Sciatic nerve (tissue), 2 donors: ENCODE measurements around the gene ZNF189. TPM values are rescaled to one million over a fixed set of nuclear protein-coding genes. Genes with fewer than 3 reads are reported as not detected.

ENCODE experiments used
- ATAC-seq: fragments of 200-7000 bp; cut with Tn5 transposase; one replicate; pipeline ENCODE4 v1.9.1; 2020; ENCODE audit warnings: mild to moderate bottlenecking, moderate library complexity
- DNase-seq: peaks from one replicate; pipeline ENCODE4 v3.0.0-alpha.2; 2020; ENCODE audit warnings: low spot score
- intact Hi-C: fragments of 100-400 bp; cut with DNase I; formaldehyde crosslinking; loops from one replicate; pipeline ENCODE4 v1.14.2; 2022
- total RNA-seq: library from RNA; stranded (reverse); fragmentation: NEBNext Ultra II Directional; extraction: Animal tissue kit (Norgen Biotek cat#: 25700); gene quantifications from one replicate; pipeline ENCODE4 v1.2.1, GENCODE V29; 2021
- donor health status: DM: no; HTN: no; CAD: no.
- donor health status: DM: no; HTN: no; CAD: no.

The ZNF189 gene
- total RNA-seq, 1 donor from 2014 or later: 31.1 TPM

DNA sequence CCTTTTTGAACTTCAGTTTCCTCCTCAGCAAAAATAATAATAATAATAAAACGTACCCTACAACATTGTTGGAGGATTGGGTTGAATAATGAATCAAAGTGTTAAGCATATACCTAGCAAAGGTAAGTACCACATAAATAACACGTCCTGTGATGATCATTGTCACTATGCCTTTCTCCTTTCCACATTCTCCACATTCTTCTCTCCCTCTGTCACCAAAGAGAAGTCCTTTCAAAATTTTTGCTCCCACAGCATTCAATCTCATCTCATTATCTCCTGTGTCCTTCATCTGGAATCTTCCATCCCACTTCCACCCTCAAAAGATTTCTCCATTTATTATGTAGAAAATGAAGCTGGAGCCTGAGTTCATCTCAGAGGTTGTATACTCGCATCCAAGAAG lies 44.1 kb downstream of the ZNF189 start:
- DNase-seq (no peak), ATAC-seq (no peak)
- intact Hi-C loops: no loop called here

DNA sequence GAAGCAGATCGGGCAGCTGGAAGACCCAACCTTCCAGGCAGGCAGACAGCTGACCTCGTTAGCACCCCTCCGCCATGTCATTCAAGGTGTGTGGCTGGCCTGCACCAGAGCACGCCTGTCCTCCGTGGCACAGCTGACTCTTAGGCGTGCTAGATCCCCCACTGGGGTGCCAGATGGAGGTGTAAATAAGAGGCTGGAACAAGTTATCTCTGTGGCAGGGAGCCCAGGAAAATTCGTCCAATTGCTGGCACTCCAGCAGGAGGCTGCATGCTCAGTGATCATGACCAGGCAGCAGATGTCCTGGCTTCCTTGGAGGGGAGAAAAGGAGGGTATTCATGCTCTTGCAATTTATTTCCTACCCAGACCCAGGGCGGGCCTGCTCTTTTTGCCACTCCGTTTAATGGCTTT lies 44.7 kb downstream of the ZNF189 start:
- DNase-seq (no peak), ATAC-seq (no peak)
- intact Hi-C loops: no loop called here

DNA sequence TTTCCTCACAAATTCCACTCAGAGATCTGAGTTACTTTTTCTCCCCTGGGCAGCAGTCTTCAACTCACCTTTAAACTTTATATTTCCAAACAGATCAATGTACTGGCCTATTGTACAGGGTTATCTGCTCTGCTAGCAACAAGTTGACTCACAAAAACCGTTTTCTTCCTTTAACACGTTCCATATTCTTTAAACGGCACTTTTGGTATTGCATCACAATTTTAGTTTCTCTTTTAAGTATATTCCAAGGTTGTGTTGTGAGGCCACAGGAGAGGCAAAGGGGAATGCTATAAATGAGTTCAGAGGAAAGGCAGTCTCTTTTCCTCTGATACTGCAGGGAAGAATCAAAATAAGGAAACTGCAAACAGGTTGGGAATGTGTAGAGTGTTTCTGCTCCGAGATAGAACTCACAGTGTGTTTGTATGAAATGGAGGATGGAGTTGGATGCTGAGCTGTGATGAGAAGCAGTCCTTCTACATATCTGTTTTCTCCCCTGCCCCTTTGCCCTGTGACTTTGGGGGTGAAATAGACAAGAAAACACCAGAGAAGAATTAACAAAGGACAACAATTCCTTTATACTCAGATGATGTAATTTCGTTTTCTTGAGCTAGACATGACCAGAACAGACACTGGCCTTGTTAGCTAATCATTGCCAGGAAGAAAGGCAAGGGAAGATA lies 46.8 kb downstream of the ZNF189 start:
- DNase-seq: no peak
- no peak for ATAC-seq
- intact Hi-C loops: no loop called here

DNA sequence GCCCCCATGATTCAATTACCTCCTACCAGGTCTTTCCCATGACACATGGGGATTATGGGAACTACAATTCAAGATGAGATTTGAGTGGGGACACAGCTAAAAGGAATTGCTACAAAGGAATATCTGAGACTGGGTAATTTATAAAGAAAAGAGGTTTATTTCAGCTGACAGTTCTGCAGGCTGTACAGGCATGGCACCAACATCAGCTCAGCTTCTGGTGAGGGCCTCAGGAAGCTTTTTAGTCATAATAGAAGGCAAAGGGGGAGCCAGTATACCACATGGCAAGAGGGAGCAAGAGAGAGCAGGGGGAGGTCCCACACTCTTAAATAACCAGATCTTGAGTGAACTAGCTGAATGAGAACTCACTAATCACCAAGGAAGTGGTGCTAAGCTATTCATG lies 48.1 kb downstream of the ZNF189 start:
- DNase-seq (no peak), ATAC-seq (no peak)
- intact Hi-C loops: no loop called here

DNA sequence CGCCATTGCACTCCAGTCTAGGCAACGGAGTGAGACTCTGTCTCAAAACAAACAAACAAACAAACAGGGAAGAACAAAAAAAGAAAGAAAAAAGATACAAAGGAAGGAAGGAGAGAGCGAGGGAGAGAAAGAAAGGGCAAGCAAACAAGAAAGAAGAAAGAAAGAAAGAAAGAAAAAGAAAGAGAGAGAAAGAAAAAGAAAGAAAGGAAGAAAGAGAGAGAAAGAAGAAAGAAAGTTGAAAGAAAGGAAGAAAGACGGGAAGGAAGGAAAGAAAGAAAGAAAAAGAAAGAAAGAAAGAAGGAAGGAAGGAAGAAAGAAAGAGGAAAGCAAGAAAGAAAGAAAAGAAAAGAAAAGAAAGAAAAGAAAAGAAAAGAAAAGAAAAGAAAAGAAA lies 50.0 kb downstream of the ZNF189 start:
- DNase-seq (no peak), ATAC-seq (no peak)
- intact Hi-C loops: no loop called here

DNA sequence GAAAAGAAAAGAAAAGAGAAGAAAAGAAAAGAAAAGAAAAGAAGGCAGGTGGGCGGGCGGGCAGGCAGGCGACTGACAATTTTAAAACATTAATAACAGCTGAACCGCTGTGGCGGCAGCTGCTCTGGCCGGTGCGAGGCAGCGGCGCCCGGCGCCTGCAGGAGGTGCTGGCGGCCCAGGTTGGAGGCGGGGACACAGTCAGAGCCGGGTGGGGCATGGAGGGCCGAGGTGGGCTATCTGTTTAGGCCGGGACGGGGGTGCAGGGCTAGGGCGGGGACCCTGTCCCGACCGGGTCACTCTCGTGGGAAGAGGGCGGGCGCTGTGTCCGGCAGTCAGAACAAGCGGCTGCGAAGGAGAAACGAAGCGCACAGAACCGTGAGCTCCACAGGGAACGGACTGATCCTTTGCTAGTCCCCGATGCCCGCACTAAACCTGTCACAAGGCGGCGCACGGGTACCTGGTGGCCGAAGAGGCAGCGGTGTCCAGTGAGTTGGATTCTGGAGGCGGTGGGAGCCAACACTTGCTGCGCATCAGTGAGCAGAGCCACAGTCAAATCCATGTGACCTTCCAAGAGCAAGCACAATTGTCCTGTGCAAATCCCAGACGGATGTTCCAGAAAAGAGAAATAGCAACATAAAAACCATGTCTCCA lies 50.5 kb downstream of the ZNF189 start:
- intact Hi-C loops: no loop called here
- ATAC-seq: peak; percentile 92
- peak; percentile 73 for DNase-seq

DNA sequence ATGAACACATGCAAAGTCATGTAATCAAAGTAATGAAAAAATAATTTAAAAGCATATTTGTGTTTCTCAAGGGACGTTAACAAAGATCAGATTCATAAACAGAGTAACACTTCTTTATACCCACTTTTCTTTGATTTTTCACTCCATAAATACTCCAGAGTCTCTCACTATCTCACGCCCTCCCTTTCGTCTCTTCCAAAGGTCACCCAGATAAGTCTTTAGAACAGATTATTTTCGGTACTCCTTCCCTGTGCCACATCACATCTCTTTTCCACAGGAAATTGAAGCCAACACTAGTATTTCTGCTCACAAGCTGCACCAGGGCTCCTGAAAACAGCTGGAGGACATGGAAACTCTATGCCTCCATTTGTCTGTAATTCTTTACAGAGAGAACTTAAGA lies 52.3 kb downstream of the ZNF189 start:
- intact Hi-C loops: no loop called here
- DNase-seq (no peak), ATAC-seq (no peak)

DNA sequence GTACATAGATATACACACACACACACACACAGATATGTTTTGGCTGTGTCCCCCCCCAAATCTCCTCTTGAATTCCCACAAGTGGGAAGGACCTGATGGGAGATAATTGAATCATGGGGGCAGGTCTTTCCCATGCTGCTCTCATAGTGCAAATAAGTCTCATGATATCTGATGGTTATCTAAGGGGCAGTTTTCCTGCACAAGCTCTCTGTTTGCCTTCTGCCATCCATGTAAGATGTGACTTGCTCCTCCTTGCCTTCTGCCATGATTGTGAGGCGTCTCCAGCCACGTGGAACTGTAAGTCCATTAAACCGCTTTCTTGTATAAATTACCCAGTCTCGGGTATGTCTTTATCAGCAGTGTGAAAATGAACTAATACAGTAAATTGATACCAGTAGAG lies 52.8 kb downstream of the ZNF189 start:
- intact Hi-C loops: no loop called here

DNA sequence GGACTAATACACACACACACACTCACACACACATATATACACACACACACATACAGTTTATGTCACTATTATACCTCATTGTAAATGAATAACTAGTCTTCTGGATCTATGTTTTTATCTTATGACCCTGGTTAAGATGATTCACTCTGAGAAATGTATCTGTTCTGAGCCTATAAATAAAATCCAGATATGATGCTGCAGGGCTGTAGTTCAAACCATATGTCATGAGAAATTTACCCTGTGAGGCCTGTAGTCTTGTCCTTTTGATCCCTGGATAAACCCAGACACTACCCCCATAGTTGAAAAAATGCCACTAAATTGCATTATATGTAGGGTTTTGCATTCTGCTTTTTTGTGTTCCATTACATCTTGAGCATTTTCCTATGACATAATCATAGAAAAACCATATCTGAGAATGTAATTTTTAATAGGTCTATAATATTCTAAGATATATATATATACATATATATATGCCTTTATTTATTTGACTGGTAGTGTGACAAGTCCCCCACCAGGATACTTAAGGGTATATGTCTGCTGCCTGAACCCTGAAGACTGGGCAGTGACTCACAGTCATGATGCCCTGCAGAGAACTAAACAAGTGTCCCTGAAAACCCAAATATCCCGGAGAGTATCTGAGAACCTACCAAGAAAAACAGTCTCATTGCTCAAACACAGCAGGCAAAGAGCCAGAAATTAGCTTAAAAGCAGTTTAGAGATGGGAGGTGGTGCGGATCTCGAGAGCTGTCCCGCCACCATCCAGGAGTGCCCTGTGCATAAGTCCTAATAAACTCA lies 55.3 kb downstream of the ZNF189 start:
- no peak for DNase-seq
- no peak for ATAC-seq
- intact Hi-C loops: no loop called here

More for the DNA sequence above, 52.8 kb downstream of the ZNF189 start:
- ATAC-seq: no peak
- DNase-seq: no peak

DNA sequence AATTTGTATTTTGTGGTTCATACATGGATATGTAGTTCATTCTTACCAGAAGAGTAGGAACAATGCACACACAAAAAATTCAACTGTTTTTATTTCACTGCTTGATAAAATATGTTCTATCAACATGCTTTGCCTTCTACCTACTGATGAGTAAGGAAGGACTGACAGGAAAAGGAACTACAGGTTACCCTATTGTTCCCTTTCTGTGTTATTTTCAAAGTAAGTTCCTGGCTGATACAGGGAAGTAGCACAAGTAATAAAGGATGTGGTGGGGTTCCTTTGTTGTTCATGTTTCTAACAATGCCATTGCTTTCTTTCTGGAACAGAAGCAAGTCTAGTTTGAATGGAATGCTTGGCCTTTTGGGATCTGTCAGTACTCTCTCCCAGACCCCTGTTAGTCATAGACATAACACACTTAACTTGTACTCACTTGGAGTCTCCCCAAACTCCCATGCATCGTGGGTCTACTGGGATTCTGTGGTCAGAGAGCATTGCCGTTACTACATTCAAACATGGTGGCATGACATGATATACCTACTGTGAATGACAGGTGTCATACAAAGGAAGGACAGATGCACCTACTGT lies 57.1 kb downstream of the ZNF189 start:
- no peak for DNase-seq
- ATAC-seq: no peak
- intact Hi-C loops: no loop called here

DNA sequence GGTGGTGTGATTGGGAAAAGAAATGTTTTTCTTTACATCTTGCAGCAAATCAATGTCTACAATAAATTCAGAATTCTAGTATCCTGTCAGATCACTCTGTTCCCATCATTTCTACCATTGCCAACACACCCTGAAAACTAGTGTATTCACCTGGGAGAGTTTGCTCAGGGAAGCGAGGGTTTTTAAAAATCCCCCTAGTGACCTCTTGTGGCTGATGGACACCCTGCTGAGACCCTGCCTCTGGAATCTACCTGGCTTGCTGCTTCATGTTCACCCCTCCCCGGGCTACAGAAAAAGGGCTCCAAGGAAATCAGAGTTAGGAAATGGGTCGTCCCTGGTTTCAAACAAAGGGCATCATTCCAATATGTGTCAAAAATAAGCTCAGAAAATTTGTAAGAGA lies 58.4 kb downstream of the ZNF189 start:
- DNase-seq (no peak), ATAC-seq (no peak)
- intact Hi-C loops: no loop called here

DNA sequence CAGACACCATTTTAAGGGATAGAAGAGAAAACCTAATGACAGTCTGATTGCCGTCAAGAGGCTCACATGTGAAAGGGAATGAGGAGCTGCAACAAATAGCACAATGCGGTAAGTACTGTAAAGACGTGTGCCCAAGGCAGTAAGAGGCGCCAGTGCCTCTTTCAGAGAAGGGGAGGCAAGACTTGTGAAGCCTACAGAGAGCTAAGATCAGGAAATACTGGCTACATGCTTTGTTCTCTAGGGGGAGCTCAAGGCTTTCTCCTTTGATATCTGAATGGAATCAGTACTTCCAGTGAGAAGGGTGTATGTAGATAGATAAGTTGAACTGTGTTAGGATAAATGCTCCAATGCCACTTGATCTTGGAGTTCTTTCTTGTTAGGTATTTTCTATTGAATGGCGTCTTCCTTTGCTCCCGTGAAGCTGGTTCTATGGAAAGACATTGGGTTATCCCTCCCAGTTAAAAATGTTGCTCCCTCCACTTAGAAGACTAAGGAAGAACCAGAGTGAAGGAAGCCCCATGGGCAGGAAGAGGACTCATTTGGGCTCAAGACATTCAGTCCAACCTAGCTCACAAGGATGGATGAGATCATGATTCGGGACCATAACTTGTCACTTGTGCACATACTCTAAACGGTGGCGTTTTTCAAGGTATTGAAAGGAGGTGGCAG lies 60.4 kb downstream of the ZNF189 start:
- intact Hi-C loops: no loop called here
- ATAC-seq: peak; percentile 84
- DNase-seq: no peak

Other genes starting within 250 kb of the ZNF189 start
- not detected for gene BAAT, start 13.8 kb upstream of the ZNF189 start, total RNA-seq
- gene MRPL50, start 233 bp upstream of the ZNF189 start, total RNA-seq: 11.3 TPM
- not detected for gene ALDOB, start 36.9 kb downstream of the ZNF189 start, total RNA-seq
- gene RNF20, start 135.0 kb downstream of the ZNF189 start, total RNA-seq: 59.2 TPM
- gene PPP3R2, start 196.1 kb downstream of the ZNF189 start, total RNA-seq: not detected